K562 (cell line): ENCODE measurements around the gene ZKSCAN4. TPM values are rescaled to one million over a fixed set of nuclear protein-coding genes. Genes with fewer than 3 reads are reported as not detected.

ENCODE experiments used
- CBFA2T3 ChIP-seq: fragments of 450-650 bp; IDR thresholded peaks from 2 replicates; pipeline ENCODE4 v1.6.1; 2017
- KAT2B ChIP-seq: IDR thresholded peaks from one replicate; pipeline ENCODE4 v1.6.1; 2012; ENCODE audit warnings: low read depth, mild to moderate bottlenecking, control low read depth, inconsistent platforms, low read length, moderate library complexity
- LARP7 ChIP-seq: fragments of 450-650 bp; IDR thresholded peaks from 2 replicates; pipeline ENCODE4 v1.6.1; 2016
- NFE2 ChIP-seq: IDR thresholded peaks from 2 replicates; pipeline ENCODE4 v1.6.1; 2014; ENCODE audit warnings: antibody characterized with exemption, low read depth
- RBM22 ChIP-seq: fragments of 200-400 bp; formaldehyde crosslinking; IDR thresholded peaks from 2 replicates; pipeline ENCODE4 v1.6.1; 2018; ENCODE audit warnings: low read length, low read depth; ENCODE audit not compliant: poor library complexity, severe bottlenecking
- SUPT5H ChIP-seq: fragments of 450-650 bp; IDR thresholded peaks from 2 replicates; pipeline ENCODE4 v1.6.1; 2016
- ZFP36 ChIP-seq: fragments of 150-350 bp; IDR thresholded peaks from 2 replicates; pipeline ENCODE4 v1.6.1; 2018; ENCODE audit warnings: low read length, low read depth; ENCODE audit not compliant: partially characterized antibody
- ZFPM2 ChIP-seq: fragments of 250-450 bp; sonication (Bioruptor Pico); IDR thresholded peaks from 2 replicates; pipeline ENCODE4 v1.5.1; 2022; ENCODE audit warnings: mild to moderate bottlenecking
- ZNF146 ChIP-seq: IDR thresholded peaks from one replicate; pipeline ENCODE4 v1.6.1; 2018; ENCODE audit warnings: missing compliant biosample characterization; ENCODE audit not compliant: unreplicated experiment
- ZNF384 ChIP-seq: IDR thresholded peaks from 2 replicates; pipeline ENCODE4 v1.6.1; 2012; ENCODE audit warnings: low read depth, low read length, improper control_type of control experiment
- polyA plus RNA-seq, 8 experiments: library from polyadenylated mRNA; depleted of rRNA in 4 of 8; stranded (reverse) in 5 of 8; unstranded in 3 of 8; fragments of >200 nt; fragmentation: Nextera tagmentation in 2 of 8; fragmentation: Illumina TruSeq in 1 of 8; extraction: Ambion mirVana in 2 of 8; extraction: Trizol in 1 of 8; gene quantifications; 2 replicates each; pipeline versions ENCODE4 v1.2.1 to v1.2.3, GENCODE V29; 2011 to 2014; ENCODE audit warnings: inconsistent platforms in 1 of 8, missing spikeins in 1 of 8
- total RNA-seq, 7 experiments: library from RNA; depleted of rRNA in 6 of 7; stranded (reverse); fragments of >200 nt in 6 of 7; fragmentation: Illumina TruSeq in 2 of 7; extraction: Trizol in 2 of 7; gene quantifications; 2 replicates each; pipeline versions ENCODE4 v1.2.1 to v1.2.3, GENCODE V29; 2011 to 2021; ENCODE audit warnings: low replicate concordance in 1 of 7
- TF ChIP-seq, protein P1 (sequence below), 2 experiments: fragments of 450-650 bp in 1 of 2; sonication (generic) in 1 of 2; formaldehyde crosslinking in 1 of 2; IDR thresholded peaks; 2 replicates each; pipeline versions ENCODE4 v1.7.1 to v1.9.0; 2016 to 2022; ENCODE audit warnings: inconsistent platforms in 1 of 2, mild to moderate bottlenecking in 1 of 2, missing genetic modification reagents in 1 of 2
- TF ChIP-seq, protein P2 (sequence below): fragments of 450-650 bp; formaldehyde crosslinking; IDR thresholded peaks from 2 replicates; pipeline ENCODE4 v1.4.0; 2020; ENCODE audit warnings: mild to moderate bottlenecking
- TF ChIP-seq, protein P3 (sequence below): fragments of 250-450 bp; sonication (Bioruptor Pico); IDR thresholded peaks from 2 replicates; pipeline ENCODE4 v1.9.0; 2021; ENCODE audit warnings: mild to moderate bottlenecking, inconsistent platforms
- TF ChIP-seq, protein P4 (sequence below): fragments of 250-450 bp; sonication (Bioruptor Pico); IDR thresholded peaks from 2 replicates; pipeline ENCODE4 v1.9.0; 2021; ENCODE audit warnings: mild to moderate bottlenecking

The ZKSCAN4 gene
- total and polyA plus RNA-seq, 9 of the 15 experiments (the other 6 are each of a cell fraction or from before 2014, with no cell fraction given): 1.2 to 5.3 (median 4.7) TPM

DNA sequence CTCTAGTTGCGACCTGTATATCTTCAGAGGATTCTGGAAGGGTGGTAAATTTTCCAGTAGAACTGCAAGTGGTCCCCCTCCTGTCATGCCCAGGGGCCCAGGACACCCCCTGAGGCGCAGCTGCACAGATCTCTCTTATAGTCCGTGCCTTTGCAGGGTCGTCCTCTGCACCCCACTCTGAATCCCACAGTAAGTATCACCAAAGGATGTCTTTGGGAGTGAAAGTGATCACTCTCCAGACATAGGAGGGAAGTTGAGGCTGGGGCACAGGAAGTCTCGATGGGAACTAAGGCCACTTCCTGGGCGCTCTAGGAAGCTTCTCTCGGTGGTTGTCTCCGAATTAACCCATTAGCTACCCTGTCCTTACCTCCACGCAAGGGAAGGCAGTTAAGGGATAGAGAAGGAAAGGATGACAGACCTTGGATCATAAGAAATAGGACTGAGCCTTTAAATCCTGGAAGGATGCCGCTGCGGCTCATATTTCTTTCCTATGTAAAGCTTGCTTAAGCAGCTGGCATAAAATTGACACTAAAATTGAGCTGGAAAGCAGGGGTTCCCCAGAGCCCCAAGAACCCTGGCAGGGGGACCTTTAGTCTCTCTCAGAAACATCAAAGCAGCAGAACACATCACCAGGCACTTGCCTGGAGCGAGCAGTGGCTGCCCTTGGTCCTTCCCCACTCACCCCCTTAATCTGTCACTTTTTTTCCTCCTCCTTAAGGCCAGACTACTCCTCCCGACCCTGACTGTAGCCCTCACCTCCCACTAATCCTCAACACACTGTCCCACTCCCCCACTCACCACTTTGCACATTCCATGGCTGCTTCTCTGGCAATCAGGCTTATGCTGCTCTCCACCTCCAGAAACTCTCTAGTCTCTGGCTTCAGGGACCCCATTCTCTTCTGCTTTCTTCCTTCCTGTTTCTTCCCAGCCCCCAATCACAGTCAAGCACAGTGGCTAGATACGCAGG lies at the start of gene ZKSCAN4 (continued):
- TF ChIP-seq, protein P1, sequence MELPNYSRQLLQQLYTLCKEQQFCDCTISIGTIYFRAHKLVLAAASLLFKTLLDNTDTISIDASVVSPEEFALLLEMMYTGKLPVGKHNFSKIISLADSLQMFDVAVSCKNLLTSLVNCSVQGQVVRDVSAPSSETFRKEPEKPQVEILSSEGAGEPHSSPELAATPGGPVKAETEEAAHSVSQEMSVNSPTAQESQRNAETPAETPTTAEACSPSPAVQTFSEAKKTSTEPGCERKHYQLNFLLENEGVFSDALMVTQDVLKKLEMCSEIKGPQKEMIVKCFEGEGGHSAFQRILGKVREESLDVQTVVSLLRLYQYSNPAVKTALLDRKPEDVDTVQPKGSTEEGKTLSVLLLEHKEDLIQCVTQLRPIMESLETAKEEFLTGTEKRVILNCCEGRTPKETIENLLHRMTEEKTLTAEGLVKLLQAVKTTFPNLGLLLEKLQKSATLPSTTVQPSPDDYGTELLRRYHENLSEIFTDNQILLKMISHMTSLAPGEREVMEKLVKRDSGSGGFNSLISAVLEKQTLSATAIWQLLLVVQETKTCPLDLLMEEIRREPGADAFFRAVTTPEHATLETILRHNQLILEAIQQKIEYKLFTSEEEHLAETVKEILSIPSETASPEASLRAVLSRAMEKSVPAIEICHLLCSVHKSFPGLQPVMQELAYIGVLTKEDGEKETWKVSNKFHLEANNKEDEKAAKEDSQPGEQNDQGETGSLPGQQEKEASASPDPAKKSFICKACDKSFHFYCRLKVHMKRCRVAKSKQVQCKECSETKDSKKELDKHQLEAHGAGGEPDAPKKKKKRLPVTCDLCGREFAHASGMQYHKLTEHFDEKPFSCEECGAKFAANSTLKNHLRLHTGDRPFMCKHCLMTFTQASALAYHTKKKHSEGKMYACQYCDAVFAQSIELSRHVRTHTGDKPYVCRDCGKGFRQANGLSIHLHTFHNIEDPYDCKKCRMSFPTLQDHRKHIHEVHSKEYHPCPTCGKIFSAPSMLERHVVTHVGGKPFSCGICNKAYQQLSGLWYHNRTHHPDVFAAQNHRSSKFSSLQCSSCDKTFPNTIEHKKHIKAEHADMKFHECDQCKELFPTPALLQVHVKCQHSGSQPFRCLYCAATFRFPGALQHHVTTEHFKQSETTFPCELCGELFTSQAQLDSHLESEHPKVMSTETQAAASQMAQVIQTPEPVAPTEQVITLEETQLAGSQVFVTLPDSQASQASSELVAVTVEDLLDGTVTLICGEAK (IDR thresholded peaks at IDR 0.05): peak; percentile 99
- TF ChIP-seq, protein P1 (CRISPR knock-in tag; IDR thresholded peaks at IDR 0.05): no peak
- TF ChIP-seq LARP7 (peak; percentile 96), NFE2 (no peak), ZNF146 (CRISPR knock-in tag) (no peak), RBM22 (no peak), CBFA2T3 (no peak), KAT2B (no peak), ZFPM2 (CRISPR knock-in tag) (no peak), SUPT5H (peak; percentile 67), ZNF384 (no peak), ZFP36 (no peak)
- TF ChIP-seq, protein P2, sequence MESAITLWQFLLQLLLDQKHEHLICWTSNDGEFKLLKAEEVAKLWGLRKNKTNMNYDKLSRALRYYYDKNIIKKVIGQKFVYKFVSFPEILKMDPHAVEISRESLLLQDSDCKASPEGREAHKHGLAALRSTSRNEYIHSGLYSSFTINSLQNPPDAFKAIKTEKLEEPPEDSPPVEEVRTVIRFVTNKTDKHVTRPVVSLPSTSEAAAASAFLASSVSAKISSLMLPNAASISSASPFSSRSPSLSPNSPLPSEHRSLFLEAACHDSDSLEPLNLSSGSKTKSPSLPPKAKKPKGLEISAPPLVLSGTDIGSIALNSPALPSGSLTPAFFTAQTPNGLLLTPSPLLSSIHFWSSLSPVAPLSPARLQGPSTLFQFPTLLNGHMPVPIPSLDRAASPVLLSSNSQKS (CRISPR knock-in tag): no peak
- TF ChIP-seq, protein P3, sequence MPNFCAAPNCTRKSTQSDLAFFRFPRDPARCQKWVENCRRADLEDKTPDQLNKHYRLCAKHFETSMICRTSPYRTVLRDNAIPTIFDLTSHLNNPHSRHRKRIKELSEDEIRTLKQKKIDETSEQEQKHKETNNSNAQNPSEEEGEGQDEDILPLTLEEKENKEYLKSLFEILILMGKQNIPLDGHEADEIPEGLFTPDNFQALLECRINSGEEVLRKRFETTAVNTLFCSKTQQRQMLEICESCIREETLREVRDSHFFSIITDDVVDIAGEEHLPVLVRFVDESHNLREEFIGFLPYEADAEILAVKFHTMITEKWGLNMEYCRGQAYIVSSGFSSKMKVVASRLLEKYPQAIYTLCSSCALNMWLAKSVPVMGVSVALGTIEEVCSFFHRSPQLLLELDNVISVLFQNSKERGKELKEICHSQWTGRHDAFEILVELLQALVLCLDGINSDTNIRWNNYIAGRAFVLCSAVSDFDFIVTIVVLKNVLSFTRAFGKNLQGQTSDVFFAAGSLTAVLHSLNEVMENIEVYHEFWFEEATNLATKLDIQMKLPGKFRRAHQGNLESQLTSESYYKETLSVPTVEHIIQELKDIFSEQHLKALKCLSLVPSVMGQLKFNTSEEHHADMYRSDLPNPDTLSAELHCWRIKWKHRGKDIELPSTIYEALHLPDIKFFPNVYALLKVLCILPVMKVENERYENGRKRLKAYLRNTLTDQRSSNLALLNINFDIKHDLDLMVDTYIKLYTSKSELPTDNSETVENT (CRISPR knock-in tag): peak; percentile 98
- TF ChIP-seq, protein P4, sequence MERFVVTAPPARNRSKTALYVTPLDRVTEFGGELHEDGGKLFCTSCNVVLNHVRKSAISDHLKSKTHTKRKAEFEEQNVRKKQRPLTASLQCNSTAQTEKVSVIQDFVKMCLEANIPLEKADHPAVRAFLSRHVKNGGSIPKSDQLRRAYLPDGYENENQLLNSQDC (CRISPR knock-in tag): no peak
